ENCODE results near the gene GUK1. TPM values are rescaled to one million over a fixed set of nuclear protein-coding genes. Genes with fewer than 3 reads are reported as not detected.
A peak's percentile ranks its signal among the peaks of the same experiment; 100 is the strongest.

GUK1 gene
- total RNA-seq, 1 donor from 2014 or later, result 979 TPM

- H3K27ac ChIP-seq, result peak overlapping the region in 1 of 2 donors; percentile 20
- no peak for DNase-seq (ENCODE audit: low spot score in 2 of 2)
- H3K27me3 ChIP-seq, result no peaks in the 10 kb centered on the region
- no peak overlapping the region for H3K4me3 ChIP-seq
- no peaks in the 10 kb centered on the region for H3K9me3 ChIP-seq
- no peaks in the 10 kb centered on the region for H3K36me3 ChIP-seq
- TF ChIP-seq CTCF (IDR thresholded peaks at IDR 0.05), result no peak
- intact Hi-C loops (cut with DNase I), result no loop called here
- H3K4me1 ChIP-seq, result peaks cover 0 to 11% of the 10 kb centered on the region in 2 donors
Measured at GRCh38 chr1:228163776-228164519, 23.9 kb downstream of the GUK1 start.

- Histone ChIP-seq H3K9me3 (no peaks in the 10 kb centered on the region), H3K4me1 (peaks cover 0 to 11% of the 10 kb centered on the region in 2 donors), H3K27ac (peak overlapping the region; percentile 94 to 98), H3K27me3 (no peaks in the 10 kb centered on the region), H3K36me3 (no peaks in the 10 kb centered on the region), H3K4me3 (peak overlapping the region; percentile 80 to 91)
- TF ChIP-seq CTCF (IDR thresholded peaks at IDR 0.05), result no peak
- DNase-seq (ENCODE audit: low spot score in 2 of 2), result no peak
- intact Hi-C loops (cut with DNase I), result loop anchor here (1.0 to 5.0 kb wide), 4 partner anchors 15 to 376 kb away; partner anchors contain the start of genes ARF1 and GJC2
Measured at GRCh38 chr1:228164561-228165371, 24.7 kb downstream of the GUK1 start.

- Histone ChIP-seq H3K4me3 (peak within 1 kb of the TSS; percentile 80 to 91), H3K4me1 (peaks cover 0 to 11% of the 10 kb centered on the region in 2 donors)
Measured at GRCh38 chr1:228165372-228166169, 25.5 kb downstream of the GUK1 start, which contains the start of gene IBA57. Gene IBA57, plus strand, starts transcription at chr1:228165804. Its CDS starts 13 bp downstream, at chr1:228165817.

GRCh38 chr1:228166170-228166936, 26.3 kb downstream of the GUK1 start:
- intact Hi-C loops (cut with DNase I), result loop anchor here (1.0 to 5.0 kb wide), 5 partner anchors 26 to 321 kb away; partner anchors contain the start of genes GUK1, MRPL55, RNF187 and TRIM11
- Histone ChIP-seq H3K9me3 (no peaks in the 10 kb centered on the region), H3K4me1 (peaks cover 0 to 11% of the 10 kb centered on the region in 2 donors)

More at GRCh38 chr1:228165372-228166169, 25.5 kb downstream of the GUK1 start, which contains the start of gene IBA57:
- Histone ChIP-seq H3K27me3 (no peaks in the 10 kb centered on the region), H3K36me3 (no peaks in the 10 kb centered on the region), H3K27ac (peak within 1 kb of the TSS; percentile 94 to 98), H3K9me3 (no peaks in the 10 kb centered on the region)
- DNase-seq (ENCODE audit: low spot score in 2 of 2), result peak; percentile 96 to 99
- peak; percentile 84 to 97 (median 87) for TF ChIP-seq CTCF (IDR thresholded peaks at IDR 0.05)
- intact Hi-C loops (cut with DNase I), result loop anchor here (1.0 to 5.0 kb wide), 8 partner anchors 16 to 377 kb away; partner anchors contain the start of genes ARF1, GJC2, GUK1 and MRPL55

More at GRCh38 chr1:228166170-228166936, 26.3 kb downstream of the GUK1 start:
- peak overlapping the region; percentile 94 to 98 for H3K27ac ChIP-seq
- DNase-seq (ENCODE audit: low spot score in 2 of 2), result peak; percentile 42 to 85
- H3K27me3 ChIP-seq, result no peaks in the 10 kb centered on the region
- H3K4me3 ChIP-seq, result peak overlapping the region; percentile 80 to 91
- TF ChIP-seq CTCF (IDR thresholded peaks at IDR 0.05), result peak in 2 of 3 experiments; percentile 19 to 46
- H3K36me3 ChIP-seq, result no peaks in the 10 kb centered on the region

All from ascending aorta (tissue), 2 donors.